ENCODE data around the gene LRRC75A.
"Not testable (repeated sequence)": the region's sequence is repeated elsewhere in the genome, so short reads cannot be mapped to it uniquely, and the experiment has no call there.

The LRRC75A gene

GRCh38 chr17:16425202-16425601 lies 66.8 kb downstream of the LRRC75A start:
- H3K4me3 Mint-ChIP-seq: no peak overlapping the region
- H3K4me1 Mint-ChIP-seq: peaks cover 21% of the 10 kb centered on the region
- H3K27ac Mint-ChIP-seq: no peak overlapping the region
- no peaks in the 10 kb centered on the region for H3K9me3 Mint-ChIP-seq
- DNase-seq (ENCODE audit: low spot score in 2 of 2): no peak
- peaks cover 99% of the 10 kb centered on the region for H3K36me3 Mint-ChIP-seq
- ATAC-seq: no peak

- no peak for ATAC-seq
- peaks cover 34% of the 10 kb centered on the region for H3K4me1 Mint-ChIP-seq
- H3K4me3 Mint-ChIP-seq: no peak overlapping the region
- H3K27ac Mint-ChIP-seq: no peak overlapping the region
- H3K9me3 Mint-ChIP-seq: no peaks in the 10 kb centered on the region
- DNase-seq (ENCODE audit: low spot score in 2 of 2): no peak
- peaks cover 99% of the 10 kb centered on the region for H3K36me3 Mint-ChIP-seq
Measured at GRCh38 chr17:16423226-16423872, 68.6 kb downstream of the LRRC75A start.

- no peak for ATAC-seq
- H3K9me3 Mint-ChIP-seq: no peaks in the 10 kb centered on the region
- H3K4me3 Mint-ChIP-seq: no peak overlapping the region
- no peak for DNase-seq (ENCODE audit: low spot score in 2 of 2)
- H3K4me1 Mint-ChIP-seq: peaks cover 43% of the 10 kb centered on the region
- H3K36me3 Mint-ChIP-seq: peaks cover 99% of the 10 kb centered on the region
- H3K27ac Mint-ChIP-seq: no peak overlapping the region
Measured at GRCh38 chr17:16422416-16422815, 69.6 kb downstream of the LRRC75A start.

- Mint-ChIP-seq H3K36me3 (peaks cover 85% of the 10 kb centered on the region), H3K27ac (peak overlapping the region; percentile 99)
- ATAC-seq: peak; percentile 15
Measured at GRCh38 chr17:16419929-16420271, 72.1 kb downstream of the LRRC75A start.

GRCh38 chr17:16419074-16419928 lies 72.7 kb downstream of the LRRC75A start:
- H3K27ac Mint-ChIP-seq: peak overlapping the region; percentile 99
- peaks cover 57% of the 10 kb centered on the region for H3K4me1 Mint-ChIP-seq
- no peaks in the 10 kb centered on the region for H3K9me3 Mint-ChIP-seq
- peaks cover 79% of the 10 kb centered on the region for H3K36me3 Mint-ChIP-seq
- H3K4me3 Mint-ChIP-seq: peak overlapping the region; percentile 98
- ATAC-seq (peak; percentile 85), DNase-seq (ENCODE audit: low spot score in 2 of 2) (peak in 1 of 2 donors; percentile 81)

More at GRCh38 chr17:16419929-16420271, 72.1 kb downstream of the LRRC75A start:
- DNase-seq (ENCODE audit: low spot score in 2 of 2): peak; percentile 46 to 78
- H3K9me3 Mint-ChIP-seq: no peaks in the 10 kb centered on the region
- peak overlapping the region; percentile 98 for H3K4me3 Mint-ChIP-seq
- peaks cover 51% of the 10 kb centered on the region for H3K4me1 Mint-ChIP-seq

- H3K4me1 Mint-ChIP-seq: peaks cover 61% of the 10 kb centered on the region
- H3K9me3 Mint-ChIP-seq: no peaks in the 10 kb centered on the region
- peaks cover 73% of the 10 kb centered on the region for H3K36me3 Mint-ChIP-seq
- peak overlapping the region; percentile 98 for H3K4me3 Mint-ChIP-seq
- H3K27ac Mint-ChIP-seq: peak overlapping the region; percentile 99
- DNase-seq (ENCODE audit: low spot score in 2 of 2) (no peak), ATAC-seq (peak; percentile 59)
Measured at GRCh38 chr17:16418685-16419068, 73.3 kb downstream of the LRRC75A start.

GRCh38 chr17:16417896-16418684 lies 73.9 kb downstream of the LRRC75A start:
- Mint-ChIP-seq H3K9me3 (no peaks in the 10 kb centered on the region), H3K4me3 (peak overlapping the region; percentile 98), H3K27ac (peak overlapping the region; percentile 99), H3K4me1 (peaks cover 61% of the 10 kb centered on the region), H3K36me3 (peaks cover 67% of the 10 kb centered on the region)
- no peak for DNase-seq (ENCODE audit: low spot score in 2 of 2)
- ATAC-seq: no peak

GRCh38 chr17:16417399-16417798 lies 74.6 kb downstream of the LRRC75A start:
- peak overlapping the region; percentile 99 for H3K27ac Mint-ChIP-seq
- no peaks in the 10 kb centered on the region for H3K9me3 Mint-ChIP-seq
- peaks cover 61% of the 10 kb centered on the region for H3K4me1 Mint-ChIP-seq
- peaks cover 60% of the 10 kb centered on the region for H3K36me3 Mint-ChIP-seq
- H3K4me3 Mint-ChIP-seq: peak overlapping the region; percentile 98
- no peak for DNase-seq (ENCODE audit: low spot score in 2 of 2)
- ATAC-seq: no peak

GRCh38 chr17:16415031-16415924 lies 76.7 kb downstream of the LRRC75A start, which contains the start of gene TRPV2:
TRPV2 (plus strand) TSS chr17:16415571; CDS start chr17:16417669, 2,098 bp downstream.
- ATAC-seq (peak; percentile 44), DNase-seq (ENCODE audit: low spot score in 2 of 2) (peak in 1 of 2 donors; percentile 73)
- Mint-ChIP-seq H3K9me3 (no peaks in the 10 kb centered on the region), H3K4me3 (peak within 1 kb of the TSS; percentile 98), H3K27ac (peak within 1 kb of the TSS; percentile 99), H3K36me3 (peaks cover 39% of the 10 kb centered on the region), H3K4me1 (peaks cover 52% of the 10 kb centered on the region)

- DNase-seq (ENCODE audit: low spot score in 2 of 2): no peak
- no peak overlapping the region for H3K27ac Mint-ChIP-seq
- peaks cover 6% of the 10 kb centered on the region for H3K4me1 Mint-ChIP-seq
- no peaks in the 10 kb centered on the region for H3K36me3 Mint-ChIP-seq
- no peaks in the 10 kb centered on the region for H3K9me3 Mint-ChIP-seq
- no peak overlapping the region for H3K4me3 Mint-ChIP-seq
- peak; percentile 68 for ATAC-seq
Measured at GRCh38 chr17:16407911-16408588, 83.9 kb downstream of the LRRC75A start.

GRCh38 chr17:16406742-16407674 lies 85.0 kb downstream of the LRRC75A start:
- peaks cover 6% of the 10 kb centered on the region for H3K4me1 Mint-ChIP-seq
- no peak overlapping the region for H3K27ac Mint-ChIP-seq
- H3K9me3 Mint-ChIP-seq: no peaks in the 10 kb centered on the region
- no peaks in the 10 kb centered on the region for H3K36me3 Mint-ChIP-seq
- ATAC-seq: no peak
- peak overlapping the region; percentile 51 for H3K4me3 Mint-ChIP-seq
- DNase-seq (ENCODE audit: low spot score in 2 of 2): no peak

- H3K27ac Mint-ChIP-seq, H3K4me3 Mint-ChIP-seq: not testable (repeated sequence)
Measured at GRCh38 chr17:16403847-16404246, 88.1 kb downstream of the LRRC75A start.

More at GRCh38 chr17:16403847-16404246, 88.1 kb downstream of the LRRC75A start:
- not testable (repeated sequence) for H3K36me3 Mint-ChIP-seq; DNase-seq (ENCODE audit: low spot score in 2 of 2); ATAC-seq; H3K9me3 Mint-ChIP-seq; H3K4me1 Mint-ChIP-seq
